GM18858 (cell line): ENCODE results near the gene RAB38.

Experiments
- ATAC-seq: cut with Tn5 transposase; IDR thresholded peaks from one replicate; pipeline ENCODE4 v1.9.1; 2021; ENCODE audit not compliant: unreplicated experiment

The RAB38 gene

DNA sequence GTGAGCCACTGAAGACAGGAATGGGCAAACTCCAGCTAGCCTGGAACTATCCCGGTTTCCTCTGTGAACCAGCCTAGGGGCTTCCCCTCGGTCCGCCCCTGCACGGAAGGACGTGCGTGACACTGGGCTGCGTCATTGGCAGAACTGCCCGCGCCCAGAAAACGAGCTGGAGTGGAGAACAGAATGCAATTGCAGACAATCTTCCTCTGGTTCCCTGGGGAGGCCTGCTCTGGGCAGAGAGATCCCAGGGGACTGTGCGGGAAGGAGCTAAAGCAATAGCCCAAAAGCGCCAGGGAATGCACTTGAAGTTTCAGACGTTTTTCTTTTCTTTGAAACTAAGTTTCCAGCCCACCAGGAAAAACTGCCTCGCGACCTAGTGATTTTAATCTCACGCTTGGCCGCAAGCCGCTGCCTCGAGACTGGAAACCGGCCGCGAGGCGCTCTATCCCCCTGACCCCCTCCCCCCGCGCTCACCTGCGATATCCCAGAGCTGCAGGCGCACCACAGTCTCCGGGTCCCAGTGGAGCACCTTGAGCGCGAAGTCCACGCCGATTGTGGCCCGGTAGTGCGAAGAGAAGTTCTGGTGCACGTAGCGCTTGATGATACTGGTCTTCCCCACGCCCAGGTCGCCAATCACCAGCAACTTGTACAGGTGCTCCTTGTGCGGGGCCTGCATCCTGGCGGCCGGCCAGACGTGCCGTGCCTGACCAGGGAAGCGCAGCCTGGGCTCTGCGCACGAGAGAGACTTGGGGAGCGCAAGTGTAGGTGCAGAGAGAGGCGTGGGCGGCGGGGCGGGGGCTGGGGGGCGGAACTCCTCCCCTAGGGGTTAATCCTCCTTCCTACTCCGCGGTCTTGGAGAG is at the start of gene RAB38:
Gene RAB38, minus strand, starts transcription at position 735 of the 860 bp plus-strand sequence. Its CDS starts 59 bp downstream, at position 676.
- peak; percentile 30 for ATAC-seq

DNA sequence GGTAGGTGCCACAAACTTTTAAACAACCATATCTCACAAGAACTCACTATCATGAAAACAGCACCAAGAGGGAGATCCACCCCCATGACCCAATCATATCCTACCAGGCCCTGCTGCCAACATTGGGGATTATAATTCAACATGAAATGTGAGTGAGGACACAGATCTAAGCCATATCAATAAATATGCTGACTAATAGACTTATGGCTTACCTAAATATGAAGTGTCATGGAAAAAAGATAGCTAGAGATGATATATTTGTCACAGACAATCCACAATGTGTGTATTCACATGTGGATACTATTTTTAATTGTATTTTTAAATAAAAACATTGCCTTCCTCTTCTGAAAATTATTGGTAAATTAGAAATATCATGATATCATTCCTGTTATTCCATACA is 38.2 kb upstream of the RAB38 start:
- no peak for ATAC-seq

DNA sequence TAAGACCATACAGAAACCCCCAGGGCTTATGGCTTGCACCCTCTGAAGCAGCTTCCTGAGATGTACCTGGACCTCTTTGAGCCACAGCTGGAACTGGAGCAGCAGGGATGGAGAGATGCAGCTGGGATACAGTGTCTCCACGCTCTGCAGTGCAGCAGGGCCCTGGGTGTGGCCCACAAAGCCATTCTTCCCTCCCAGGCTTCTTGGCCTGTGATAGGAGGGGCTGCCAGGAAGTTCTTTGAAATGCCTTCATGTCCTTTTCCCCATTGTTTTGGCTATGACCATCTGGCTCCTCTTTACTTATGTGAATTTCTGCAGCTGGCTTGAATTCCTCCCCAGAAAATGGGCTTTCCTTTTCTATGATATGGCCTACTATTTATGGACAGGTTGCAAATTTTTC is 37.1 kb upstream of the RAB38 start:
- ATAC-seq, result no peak

DNA sequence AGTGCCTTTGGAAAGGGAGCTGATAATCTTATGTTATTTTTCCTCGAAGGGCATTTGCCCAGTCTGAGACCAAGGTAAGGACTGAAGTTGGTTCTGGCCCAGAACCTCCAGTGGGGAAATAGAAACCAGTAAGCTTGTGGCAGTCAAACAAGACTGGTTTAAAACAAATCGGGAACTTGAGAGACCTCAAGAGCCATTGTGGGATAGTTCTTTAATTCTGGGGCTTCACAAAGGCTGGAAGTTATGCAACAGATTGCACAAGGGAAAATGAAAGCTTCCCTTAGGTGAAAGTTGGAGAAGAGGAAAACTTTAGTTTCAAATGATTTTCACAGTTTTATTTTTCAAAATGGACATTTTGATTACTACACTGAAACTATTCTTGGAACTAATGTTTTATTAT is 33.5 kb upstream of the RAB38 start:
- no peak for ATAC-seq

DNA sequence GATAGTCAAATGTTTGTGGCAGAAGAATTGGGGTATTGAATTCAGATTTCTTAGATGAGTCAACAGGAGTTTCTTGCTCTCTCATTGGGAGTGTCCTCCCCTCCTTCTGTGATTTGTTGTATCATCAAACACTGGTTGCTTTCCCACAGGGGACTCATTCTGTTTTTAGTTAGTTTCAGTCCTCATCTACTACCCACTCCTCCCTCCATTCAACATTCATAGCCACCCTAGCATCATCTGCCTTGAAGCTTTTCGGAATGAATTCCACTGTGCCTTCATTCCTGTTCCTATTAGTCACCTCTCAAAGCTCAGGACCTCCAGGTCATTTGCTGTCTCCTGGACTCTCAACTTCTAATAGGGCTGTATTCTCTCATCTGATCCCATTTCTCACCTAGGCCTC is 31.5 kb upstream of the RAB38 start:
- peak; percentile 37 for ATAC-seq

DNA sequence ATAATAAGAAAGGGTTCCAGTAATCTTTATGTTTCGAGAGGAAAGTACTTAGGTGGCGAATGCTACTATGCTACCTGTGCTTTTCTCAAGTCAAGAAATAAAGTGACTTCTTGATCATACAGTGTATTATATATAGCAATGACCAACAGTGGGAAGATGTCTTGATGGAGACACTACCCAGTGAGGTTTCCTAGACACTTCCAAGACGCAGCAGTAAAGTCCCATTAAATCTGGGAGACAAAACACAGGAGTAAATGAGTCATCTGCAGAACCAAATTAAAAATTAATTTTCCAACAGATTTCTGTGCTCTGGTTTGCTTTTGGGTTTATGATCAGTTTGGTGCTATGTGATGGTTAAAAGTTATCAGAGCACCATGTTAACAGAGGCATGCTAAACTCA is 29.1 kb upstream of the RAB38 start:
- no peak for ATAC-seq

DNA sequence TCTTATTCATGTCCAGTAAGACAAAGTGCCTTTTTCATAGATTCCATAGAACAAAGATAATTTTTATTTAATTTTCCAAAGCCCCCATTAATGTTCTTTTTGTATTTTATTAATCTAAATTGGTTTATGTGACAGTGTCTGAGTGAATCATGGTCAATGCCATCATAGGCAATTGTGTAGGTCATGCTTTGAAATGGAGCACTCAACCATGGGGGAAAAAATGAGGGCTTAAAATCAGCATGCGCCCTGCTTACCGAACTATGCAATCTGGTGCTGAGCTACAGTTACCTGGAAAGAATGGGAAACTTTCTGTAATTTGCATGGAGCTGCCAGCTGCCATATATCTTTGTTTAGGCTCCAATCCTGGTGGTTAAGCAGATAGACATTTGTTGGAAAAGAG is 28.4 kb upstream of the RAB38 start:
- ATAC-seq, result no peak

DNA sequence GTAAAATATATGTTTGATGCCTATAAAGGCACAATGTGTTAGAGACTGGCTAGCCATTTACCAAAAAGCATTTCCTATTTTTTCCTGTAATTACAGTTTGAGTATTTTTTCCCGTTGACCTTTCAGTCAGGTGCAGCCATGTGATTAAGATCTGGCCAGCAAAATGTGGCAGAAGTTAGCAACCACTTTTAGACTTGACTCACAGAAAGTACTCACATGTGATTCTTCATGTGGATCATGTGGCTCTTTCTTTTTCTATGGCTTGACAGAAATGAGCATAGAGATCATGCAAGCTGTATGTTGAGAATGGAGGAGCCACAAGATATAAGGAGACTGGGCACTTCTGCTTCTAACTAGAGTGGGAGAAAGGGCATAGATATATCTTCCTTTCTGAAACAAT is 27.3 kb upstream of the RAB38 start:
- no peak for ATAC-seq

DNA sequence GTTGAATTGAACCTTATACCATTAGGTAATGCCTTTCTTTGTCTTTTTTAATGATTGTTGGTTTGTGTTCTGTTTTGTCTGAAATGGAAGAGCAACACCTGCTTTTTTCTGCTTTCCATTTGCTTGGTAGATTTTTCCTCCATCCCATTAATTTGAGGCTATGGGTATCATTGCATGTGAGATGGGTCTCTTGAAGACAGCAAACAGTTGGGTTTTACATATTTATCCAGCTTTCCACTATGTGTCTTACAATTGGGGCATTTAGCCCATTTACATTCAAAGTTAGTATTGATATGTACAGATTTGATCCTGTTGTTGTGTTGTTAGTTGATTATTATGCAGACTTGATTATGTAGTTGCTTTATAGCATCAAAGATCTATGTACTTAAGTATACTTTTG is 21.1 kb upstream of the RAB38 start:
- no peak for ATAC-seq

DNA sequence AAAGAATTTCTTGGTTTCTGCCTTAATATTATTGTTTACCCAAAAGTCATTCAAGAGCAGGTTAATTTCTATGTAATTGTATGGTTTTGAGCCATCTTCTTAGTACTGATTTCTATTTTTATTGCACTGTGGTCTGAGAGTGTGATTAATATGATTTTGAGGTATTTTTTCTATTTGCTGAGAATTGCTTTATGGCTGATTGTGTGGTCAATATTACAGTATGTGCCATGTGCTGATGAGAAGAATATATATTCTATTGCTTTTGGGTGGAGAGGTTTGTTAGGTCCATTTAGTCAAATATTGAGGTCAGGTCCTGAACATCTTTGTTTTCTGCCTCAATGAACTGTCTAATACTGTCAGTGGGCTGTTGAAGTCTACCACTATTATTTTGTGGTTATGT is 20.7 kb upstream of the RAB38 start:
- ATAC-seq, result no peak

DNA sequence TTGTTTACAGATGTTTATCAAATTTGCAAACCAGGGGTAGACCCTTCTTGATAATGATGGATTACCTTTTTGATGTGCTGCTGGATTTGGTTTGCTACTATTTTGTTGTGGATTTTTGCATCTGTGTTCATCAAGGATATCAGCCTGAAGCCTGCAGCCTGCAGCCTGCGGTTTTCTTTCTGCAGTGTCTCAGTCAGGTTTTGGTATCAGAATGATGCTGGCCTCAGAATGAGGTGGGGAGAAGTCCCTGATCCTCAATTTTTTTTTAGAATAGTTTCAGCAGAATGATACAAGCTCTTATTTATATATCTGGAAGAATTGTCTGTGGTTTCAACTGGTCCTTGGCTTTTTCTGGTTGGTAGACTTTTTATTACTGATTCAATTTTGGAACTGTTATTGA is 19.7 kb upstream of the RAB38 start:
- peak; percentile 76 for ATAC-seq

DNA sequence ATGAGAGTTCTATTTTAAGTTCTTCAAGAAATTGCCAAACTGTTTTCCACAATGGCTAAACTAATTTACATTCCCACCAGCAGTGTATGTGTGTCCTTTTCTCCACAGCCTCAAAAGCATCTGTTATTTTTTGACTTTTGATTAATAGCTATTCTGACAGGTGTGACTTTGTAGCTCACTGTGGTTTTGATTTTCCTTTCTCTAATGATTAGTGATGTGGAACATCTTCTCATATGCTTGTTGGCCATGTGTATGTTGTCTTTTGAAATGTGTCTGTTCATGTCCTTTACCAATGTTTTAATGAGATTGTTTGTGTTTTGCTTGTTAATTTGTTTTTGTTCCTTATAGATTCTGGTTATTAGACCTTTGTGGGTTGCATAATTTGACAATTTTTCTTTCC is 18.0 kb upstream of the RAB38 start:
- ATAC-seq, result no peak

DNA sequence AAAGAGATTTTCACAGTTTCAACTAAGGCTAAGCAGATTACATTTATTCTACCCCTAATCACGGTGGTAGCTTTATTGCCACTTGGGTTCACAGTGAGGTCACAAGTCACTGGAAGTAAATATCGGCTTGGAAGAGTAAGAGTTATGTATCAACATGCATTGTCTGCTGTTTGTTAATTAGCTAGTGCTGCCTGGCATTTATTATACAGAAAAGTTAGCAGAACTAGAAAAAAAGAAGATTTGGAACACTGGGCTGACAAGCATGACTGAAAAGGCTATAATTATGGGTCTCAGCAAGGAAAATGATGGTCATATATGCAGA is 13.7 kb upstream of the RAB38 start:
- ATAC-seq, result no peak

DNA sequence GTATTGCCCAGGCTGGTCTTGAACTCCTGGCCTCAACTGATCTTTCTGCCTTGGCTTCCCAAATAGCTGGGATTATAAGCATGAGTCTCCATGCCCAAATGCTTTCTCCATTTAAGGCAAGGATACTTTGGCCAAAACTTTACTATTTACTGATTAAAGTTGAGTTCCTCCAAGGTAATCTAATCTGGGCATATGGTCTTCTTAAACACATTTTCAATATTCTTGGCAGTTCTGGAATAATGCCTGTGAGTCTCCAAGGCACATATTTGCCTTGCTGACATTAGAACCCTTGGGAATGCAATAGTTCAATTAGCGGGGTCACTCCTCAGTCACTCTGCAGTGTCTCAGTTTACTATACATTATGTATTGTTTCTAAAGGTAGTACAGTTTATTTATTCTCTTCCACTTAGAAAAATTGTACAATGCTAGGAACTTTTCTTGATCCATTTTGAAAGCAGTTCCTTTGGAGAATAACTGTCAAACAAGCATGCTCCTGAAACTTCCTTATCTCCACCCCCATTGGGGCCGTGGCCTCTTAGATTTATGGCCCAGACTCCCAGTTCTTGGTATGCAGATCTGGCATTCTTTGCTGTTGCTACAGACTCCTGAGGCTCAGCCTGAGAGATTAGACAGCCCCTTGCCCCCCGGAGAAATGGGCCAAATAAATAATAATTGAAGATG is 13.1 kb upstream of the RAB38 start:
- no peak for ATAC-seq

DNA sequence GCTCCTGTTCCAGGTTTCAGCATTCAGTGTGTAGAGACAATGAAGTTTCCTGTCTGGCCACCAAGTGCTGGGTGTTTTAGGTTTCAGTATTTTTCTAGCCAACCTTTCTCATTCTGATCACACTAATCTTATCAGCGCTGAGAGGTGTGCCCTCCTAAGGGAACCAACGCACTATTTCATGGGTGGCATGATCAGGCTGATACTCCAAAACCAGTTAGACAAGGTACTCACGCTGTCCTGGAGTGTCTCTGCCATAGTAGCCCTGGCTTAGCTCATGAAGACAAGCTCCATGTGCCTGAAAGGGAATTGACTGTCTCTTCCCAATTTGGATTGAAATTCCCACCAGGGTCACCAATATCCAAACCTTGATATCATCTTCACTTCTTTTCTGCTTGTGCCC is 8.0 kb upstream of the RAB38 start:
- ATAC-seq, result no peak

DNA sequence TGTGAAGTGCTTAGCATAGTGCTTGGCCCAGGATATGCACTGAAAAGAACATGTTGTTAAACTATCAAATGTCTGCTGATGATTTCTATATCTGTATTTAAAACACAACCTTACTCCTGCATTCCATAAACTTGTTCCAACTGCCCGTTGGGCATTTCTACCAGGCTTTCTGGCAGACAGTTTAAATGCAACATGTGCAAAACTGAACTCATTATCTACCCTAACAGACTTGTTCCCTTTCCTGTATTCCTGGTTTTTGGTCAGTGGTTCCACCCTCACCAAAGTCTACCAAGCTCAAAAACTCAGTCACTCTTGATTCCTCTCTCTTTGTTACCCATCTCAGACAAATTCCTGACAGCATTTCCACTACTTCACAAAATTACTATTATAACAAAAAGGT is 6.5 kb upstream of the RAB38 start:
- ATAC-seq, result no peak

DNA sequence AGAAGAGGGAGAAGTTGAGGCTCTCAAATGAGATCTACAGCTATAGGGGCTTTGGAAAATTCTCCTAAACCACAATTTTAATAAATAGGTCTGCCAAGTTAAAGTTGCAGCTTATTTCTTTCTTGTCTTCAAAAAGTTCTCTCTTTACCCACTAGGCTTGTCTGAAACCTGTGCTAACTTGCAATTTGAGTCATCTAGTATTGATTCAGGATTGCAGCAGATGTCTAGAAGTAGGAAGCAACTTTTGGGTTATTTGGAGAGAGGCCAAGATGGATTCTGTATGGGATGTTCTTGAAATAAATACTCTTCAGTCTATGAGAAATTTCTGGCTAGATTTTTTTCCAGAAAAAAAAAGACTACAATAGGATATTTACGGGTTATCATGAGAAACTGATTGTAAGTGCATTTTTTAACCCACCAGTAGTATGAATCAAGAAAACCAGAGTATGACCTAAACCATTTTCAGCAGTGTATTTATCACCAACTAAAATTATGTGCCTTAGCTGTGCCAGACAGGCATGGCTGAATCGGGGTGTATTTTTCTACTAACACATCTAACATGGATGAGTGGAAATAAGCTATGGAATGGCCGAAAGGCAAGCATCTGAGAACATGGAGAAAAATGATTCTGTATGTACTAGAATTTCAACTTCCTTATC is 4.9 kb upstream of the RAB38 start:
- ATAC-seq, result peak; percentile 26

DNA sequence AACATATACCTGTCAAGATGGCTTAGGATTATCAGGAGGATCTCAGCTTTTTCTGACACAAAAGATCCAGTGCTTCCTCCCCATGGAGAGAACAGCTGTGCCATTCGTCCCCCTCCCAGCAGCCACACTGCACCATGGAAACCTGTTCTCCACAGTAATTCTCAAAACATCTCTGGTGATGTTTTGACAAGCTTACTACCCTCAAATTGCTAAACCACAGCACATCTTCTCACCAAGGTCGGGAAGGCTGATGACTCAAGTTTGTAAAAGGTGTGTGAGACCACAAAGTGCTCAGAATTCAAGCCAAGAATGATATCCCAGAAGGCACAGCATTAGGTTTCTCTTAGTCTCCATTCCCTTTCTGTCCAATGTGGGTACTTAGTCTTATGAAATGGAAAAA is 3.9 kb upstream of the RAB38 start:
- peak; percentile 73 for ATAC-seq

DNA sequence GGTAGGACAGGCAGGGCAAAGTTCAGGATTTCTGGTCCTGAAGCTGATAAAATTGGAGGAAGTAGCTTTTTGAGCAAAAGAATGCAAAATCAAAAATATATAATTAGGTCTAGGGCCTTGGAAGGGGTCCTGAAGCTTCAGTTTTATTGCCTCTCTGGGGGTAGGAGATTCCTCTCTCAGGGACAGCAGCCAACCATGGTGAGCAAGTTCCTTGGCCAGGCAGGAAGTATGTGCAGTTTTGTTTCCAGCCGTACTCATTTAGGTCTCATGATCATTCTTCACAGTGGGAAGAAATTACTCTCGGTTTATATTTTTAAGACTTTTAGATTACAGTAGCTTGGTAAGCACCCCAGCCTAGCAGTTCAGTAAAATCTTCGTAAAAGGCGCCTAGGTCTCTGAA is 2.9 kb upstream of the RAB38 start:
- ATAC-seq, result no peak

DNA sequence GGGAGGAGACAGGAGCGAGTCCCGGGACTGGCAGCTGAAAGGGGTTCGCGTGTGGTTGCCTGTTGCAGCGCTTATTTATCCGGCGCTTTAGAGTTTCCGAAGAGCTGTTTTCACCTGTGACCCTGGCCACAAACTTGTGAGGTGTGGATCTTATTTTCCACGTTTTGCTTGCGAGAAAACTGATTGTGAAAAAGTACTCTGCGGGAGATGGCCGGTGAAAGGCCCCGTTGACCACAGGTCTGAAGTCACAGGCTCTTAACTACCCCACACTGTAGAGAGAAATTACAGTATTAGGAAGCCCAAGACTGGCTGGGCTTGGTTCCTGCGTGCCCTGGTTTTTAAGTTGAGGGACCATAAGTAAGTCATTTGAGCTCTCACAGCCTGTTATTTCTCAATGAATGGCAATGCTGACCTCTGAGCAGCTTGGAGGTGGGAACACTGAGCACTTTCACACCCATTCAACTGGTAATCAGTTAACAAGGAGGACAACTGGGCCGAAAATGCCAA is 379 bp upstream of the RAB38 start:
- no peak for ATAC-seq

DNA sequence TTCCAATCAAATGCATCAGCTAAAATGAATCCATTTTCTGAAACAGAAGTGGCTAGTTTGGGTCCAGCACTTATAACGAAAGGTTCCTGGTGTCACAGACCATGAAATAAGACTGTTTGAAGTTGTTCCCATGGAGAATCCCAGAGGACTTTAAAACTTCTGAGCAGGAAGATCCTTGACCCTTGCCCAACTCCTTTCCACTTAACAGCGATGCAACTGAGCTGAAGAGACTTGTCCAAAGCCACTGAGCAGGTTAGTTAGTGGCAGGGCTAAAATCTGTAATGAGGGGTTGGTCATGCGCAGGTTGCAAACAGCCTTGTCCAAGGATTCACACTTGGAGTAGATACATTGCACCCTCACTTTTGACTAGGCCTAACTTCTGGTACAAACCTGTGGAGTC is 1.3 kb downstream of the RAB38 start:
- no peak for ATAC-seq

DNA sequence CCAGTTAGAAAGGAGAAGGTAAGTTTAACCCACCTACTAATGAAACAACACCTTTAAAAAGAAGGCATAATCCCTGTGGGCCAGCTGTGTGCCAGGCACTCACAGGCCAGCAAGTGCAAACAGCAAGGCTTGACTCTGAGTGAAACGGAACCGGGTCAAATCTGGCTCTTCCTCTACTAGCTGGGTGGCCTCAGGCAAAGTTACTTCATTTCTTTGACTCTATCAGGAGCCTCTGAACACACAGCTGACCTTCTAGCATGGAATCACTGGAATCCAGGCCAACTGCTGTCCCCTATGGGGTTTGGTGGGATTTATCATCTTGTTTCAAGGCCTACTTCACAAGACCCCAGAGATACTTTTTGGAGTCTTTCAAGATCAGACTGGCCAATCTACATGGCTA is 3.3 kb downstream of the RAB38 start:
- no peak for ATAC-seq
